GM18861 (cell line): ENCODE results near the gene ZPR1.
"Not testable (repeated sequence)": the region's sequence is repeated elsewhere in the genome, so short reads cannot be mapped to it uniquely, and the experiment has no call there.

Experiments used
- ATAC-seq: cut with Tn5 transposase; IDR thresholded peaks from one replicate; pipeline ENCODE4 v1.9.1; 2021; ENCODE audit not compliant: unreplicated experiment

ZPR1 gene

DNA sequence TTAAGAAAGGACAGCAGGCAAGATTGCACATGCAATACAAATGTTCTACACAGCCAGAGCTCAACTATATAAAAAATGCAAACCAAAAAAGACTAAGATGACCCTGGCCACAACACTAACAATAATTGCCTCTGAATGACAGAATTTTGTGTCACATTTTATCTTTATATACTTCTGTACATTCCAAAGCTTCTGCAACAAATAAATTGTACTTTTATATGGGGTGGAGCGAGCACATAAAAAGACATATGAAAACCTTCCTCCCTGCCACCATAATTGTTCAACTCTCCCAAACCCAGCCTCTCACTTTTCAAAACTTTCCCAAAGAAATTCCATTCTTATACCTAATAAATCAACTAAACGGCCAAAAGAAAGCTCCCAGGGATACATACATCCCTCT lies 25.7 kb downstream of the ZPR1 start:
- no peak for ATAC-seq

DNA sequence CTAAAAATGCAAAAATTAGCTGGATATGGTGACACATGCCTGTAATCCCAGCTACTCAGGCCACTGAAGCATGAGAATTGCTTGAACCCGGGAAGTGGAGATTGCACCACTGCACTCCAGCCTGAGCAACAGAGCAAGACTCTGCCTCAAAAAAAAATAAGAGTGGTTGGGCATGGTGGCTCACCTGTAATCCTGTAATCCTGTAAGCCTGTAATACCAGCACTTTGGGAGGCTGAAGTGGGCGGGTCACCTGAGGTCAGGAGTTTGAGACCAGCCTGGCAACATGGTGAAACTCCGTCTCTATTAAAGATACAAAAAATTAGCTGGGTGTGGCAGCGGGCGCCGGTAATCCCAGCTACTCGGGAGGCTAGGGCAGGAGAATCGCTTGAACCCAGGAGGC lies 31.8 kb downstream of the ZPR1 start:
- ATAC-seq: not testable (repeated sequence)

DNA sequence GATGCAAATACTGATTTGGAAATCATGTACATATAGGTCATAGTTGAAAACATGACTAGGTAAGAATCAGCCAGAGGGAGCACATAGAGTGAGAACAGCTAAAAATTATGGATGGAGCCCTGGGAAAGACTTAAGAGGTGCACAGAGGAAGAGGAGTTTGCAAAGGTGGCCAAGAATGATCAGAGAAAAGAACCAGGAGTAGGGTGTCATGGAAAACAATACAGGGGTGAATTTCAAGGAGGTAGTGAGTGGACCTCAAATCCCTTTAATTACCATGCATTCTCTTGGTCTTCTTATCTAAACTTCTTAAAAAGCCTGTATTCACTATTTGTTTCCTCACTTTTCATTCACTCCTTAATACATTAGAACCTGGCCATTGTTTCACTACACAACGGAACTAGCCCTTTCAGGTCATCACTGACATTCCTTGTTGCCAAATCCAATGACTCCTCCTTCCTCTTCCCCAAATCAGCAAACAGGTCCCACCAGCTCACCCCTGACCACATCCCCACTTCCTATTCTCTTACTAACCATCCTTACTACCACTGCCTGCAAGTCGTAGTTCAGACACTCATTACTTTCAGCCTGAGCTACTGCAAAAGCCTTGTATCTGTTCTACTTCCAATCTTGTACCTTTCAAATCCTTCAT lies 37.6 kb downstream of the ZPR1 start:
- ATAC-seq: no peak

DNA sequence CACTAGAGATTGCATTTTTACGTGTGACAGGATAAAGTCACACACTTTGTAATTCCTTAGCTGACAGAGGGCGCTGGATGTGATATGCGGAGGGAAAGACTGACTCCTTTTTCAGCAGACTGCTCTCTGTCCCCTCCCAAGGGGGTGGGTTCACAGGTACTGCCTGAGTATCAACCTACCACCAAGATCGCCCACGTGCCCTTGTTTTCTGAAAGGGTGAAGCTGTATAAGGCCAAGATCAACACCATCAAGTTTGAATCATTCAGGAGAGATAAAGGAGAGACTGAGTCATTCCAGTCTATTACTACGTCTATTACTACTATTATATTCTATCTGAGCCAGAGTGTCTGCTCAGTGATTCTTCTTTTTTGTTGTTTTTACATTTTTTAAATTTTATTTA lies 45.7 kb downstream of the ZPR1 start:
- ATAC-seq: no peak

DNA sequence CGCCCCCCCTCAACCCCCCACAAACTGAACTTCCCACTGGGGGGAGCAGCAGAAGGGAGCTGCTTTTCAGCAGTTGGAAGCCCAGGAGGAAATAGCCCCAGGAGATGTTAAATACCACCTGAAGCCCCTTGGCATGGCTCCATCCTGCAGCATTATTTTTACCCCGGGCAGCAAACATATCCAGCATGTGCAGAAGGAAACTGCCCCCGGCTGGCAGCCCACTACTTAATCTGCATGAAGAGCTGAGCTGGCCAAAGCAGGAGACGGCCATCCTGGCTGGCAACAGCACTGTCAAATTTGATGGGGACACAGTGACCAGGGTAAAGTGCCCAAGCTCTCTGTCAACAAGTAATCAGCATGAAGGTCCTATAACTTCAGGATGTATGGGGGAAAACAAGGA lies 47.1 kb downstream of the ZPR1 start:
- no peak for ATAC-seq

DNA sequence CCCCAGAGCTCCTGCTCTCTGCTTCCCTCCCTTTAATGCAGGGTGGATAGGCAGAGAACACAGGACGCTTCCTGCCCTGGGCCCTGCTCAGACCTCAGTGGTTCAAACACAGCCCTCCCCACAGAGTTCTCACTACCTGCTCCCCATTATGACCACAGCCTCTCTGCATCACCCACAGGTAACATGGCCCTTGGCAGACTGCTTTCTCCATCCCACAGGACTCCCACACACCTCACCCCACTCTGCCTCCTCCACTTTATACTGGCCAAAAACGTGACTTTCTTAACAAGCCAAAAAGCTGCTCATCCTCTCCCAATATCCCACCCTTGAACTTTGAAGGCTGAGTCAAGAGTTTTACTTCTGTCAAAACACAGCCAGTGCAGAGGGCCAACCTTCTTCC lies 48.8 kb downstream of the ZPR1 start:
- ATAC-seq: no peak

DNA sequence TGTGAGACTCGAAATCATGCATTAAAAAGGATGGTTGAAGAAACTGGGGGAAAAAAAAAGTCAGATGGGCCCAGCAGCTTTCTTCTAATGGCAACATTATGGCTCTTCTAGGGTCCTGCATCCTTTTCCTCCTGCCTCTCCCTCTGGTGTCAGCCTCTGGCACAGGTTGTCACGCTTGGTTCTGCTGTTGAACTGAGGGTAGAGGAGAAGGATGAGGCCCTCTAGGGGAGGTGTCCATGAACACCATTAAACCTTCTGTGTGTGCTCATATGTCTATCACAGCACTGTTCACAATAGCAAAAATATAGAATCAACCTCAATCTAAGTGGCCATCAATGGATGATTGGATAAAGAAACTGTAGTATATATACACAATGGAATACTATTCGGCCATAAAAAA lies 51.1 kb downstream of the ZPR1 start:
- ATAC-seq: no peak

DNA sequence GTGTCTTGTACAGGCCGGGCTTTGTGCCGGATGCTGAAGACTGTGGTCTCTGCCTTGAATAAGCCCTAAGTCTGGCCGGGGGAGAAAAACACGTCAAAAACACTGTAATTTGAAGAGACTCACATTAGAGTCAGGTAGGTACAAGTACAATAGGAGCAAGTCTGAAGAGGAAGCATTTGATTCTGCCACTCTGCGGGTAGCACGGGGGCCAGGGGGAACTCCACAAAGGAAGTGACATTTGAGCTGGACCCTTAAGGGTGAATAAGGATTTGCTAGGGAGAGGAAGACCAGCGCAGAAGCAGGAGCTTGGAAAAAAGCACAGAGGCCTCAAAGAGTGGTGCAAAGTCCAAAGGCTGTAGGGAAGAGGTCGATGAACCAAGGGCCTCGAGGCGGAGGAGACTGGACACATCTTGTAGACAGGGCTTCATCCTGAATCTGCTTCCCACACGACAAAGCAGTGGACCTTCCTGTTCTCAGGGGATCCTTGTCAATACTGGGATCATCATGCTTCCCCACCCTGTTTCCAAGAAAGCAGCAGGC lies 53.8 kb downstream of the ZPR1 start:
- no peak for ATAC-seq

DNA sequence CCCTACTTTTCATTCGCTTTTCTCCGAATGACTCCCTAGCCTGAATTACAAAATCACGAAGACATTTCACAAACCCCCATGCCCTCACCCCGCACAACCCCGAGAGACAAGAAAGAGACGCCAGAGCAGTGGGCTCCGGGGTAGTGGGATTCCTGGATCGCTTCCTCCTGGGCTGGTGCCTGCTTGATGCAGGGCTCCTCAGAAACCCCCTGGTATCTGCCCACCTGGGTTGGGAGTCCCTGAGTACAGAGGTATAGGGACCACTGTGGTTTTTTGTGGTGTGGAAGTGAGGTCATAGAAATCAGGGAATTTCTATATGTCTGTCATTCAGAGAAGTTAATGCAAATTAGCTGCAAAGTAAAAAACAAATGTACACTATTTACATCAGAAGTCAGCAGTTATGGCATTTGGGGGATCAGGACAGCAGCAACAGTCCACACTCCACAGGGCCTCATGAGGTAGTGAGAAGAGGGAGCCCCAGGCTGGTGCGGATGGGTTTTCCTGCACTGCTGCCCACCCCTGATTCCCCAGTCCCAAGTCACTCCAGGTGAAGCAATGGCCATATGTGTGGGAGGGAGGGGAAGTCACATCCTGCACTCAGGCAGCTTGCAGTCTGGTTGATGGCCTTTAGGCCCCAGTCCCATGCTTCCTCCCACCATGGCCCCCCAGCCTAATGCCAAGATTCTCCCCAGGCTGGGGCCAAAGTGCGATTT lies 54.6 kb downstream of the ZPR1 start:
- ATAC-seq: no peak

DNA sequence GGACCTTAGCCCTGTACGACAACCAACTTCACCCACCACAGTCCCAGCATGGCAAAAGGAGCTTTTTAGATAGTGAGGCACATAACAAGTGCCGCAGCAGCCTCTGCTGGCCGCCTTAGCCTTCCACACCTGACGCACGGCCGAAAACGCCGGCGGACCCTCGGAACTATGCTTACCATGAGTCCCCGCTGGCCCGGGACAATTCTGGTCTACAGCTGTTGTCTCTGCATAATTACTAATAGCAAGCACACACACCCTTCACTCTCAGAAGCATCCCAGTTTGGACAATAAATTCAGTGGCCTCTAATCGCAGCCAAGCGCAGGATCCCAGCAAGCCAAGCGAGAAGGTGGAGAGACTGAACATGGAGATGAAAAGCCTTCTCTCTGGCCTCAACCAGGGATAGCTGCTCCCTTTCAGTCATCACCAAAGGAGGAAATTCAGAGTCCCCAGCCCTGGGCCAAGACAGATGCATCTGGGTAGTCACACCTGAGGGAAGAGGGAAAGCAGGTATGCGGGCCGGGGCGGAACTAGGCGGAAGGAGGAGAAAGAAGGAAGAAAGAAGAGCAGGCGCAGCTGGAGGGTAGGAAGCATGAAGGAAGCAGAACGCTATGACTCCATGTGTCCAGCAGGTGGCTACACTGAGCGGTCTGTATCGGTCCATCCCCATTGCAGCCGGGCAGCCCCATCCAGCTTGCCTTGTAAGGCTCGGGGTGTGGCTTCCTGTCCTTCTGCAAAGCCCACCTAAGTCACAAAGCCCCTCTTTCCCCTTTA lies 55.4 kb downstream of the ZPR1 start:
- peak; percentile 62 for ATAC-seq

DNA sequence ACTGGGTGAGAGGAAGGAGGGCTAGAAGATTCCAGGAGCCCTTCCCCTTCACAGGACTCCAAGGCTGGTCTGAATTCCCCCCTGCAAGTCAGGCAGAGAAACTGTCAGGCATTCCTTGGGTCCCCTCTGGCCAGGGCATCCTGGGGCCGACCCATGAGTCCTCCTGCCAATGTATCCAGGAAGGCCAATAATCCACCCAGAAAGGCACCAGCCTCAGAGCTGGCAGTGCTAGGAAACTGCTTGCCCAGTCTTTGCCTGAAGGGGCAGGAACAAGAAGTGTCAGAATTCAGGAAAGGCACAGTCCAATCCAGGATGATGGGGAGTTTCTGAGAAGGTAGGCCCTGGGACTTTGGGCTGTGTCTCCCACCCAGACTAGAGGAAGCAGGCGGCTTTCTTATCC lies 56.0 kb downstream of the ZPR1 start:
- ATAC-seq: no peak

DNA sequence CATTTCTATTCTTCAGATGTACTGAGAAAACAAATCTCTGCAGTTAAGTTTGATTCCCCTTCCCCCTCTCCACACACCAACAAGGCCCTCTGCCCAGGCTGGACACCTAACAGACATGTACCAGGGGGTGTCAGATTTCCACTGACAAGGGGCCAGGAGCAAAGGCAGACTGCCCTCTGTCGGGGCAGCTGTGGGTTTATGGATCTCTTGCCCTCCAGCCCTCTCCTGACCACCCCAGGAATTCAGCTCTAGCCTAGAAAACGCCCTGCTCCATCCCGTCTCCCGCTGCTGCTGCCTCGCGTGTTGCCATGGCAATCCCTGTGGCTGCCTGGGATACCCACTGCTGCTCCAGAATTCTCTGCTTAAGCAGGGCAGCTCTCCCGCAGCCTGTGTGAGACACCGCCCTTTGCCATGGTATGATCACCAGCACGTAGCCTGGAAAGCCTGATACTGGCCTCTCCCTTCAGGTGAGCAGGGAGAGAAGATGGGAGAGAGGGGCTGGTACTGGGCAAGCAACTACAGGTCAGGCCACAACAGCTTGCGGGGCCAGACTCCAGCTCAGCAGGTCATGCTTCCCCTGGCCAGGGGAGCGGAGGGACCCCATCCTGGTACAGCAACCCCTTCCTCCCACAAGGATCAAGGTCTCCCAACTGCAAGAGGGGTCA lies 56.6 kb downstream of the ZPR1 start:
- ATAC-seq: no peak

DNA sequence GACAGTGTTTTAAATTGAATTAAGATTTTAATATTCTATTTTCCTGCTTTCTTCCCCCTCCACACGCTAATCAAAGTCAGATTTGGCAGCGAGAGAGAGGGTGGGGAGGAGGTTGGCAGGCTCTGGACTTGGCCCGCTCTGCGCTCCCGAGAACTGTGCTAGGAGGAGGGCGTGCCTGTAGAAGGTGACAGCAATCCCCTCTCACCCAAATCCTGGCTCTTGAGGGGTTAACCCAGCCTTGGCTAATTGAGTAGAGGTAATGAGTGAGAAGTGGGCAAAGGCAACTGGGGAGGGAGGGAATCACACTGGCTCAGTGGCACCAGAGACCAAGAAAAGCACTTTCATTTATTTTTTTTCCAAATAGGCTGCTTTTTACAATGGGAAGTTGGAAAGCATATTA lies 57.2 kb downstream of the ZPR1 start:
- ATAC-seq: no peak

DNA sequence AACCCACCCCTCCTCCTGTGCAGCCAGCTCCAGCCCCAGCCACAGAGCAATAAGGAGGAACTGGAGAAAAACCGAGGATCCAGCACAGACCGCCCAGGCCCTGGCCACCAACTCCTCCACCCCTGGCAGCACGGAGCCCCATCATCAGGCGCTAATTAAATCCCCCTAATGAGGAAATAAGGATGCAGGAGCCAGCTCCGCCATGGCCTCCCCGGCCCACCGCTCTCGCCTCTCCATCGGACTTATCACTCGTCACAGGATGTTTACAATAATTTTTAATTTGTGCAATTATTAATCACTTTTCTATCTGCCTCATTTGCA lies 57.6 kb downstream of the ZPR1 start:
- no peak for ATAC-seq

DNA sequence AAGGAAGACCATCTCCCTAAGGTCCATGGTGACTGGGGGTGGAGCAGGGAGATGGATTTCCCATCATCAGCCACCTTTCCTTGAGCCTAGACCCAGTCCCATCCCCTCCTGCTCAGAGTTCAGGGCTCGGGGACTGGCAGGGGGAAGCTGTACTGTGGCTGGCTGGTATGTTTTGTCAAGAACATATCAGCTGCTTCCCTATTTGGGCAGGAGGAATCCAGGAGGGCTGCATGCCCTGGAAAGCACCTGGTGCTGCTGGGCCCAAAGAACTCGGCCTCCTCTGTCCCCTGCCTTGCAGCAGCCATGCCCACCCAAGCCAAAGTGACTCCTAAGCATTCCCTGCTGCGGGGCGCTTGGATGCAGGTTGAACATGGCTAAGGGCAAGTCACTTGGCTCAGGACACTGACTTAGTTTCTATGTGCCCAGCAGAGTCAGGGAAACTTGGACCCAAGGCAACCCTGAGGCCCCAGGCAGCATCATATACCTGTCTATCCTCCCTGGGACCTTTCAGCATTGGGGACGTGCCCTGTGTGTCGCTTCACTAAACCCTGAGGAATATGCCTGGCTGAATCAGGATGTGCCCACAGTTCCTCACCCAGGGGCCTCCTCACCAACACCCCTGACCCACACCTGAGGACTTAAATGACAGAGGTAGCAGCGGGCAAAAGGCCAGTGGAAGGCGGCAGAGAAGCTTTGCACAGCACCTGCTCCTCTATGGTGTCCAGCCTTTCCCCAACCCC lies 58.2 kb downstream of the ZPR1 start:
- no peak for ATAC-seq

DNA sequence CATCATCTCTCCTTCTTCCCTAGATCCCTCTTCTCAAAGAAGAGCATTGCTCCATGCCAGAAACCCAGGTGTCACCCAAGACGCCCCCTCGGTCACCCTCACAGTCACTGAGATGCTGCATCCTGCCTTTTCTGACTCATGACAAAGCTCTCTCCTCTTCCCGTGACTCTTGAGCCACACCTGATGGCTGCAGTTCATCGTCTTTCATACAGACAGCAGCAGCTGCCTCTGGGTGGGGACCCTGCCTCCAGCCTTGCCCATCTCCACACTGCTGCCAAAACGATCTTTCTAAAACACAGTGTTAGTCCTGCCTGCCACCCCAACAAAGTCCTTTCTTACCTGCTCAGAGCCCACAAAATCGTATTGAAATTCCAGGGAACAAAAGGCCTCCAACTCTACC lies 59.8 kb downstream of the ZPR1 start:
- no peak for ATAC-seq

DNA sequence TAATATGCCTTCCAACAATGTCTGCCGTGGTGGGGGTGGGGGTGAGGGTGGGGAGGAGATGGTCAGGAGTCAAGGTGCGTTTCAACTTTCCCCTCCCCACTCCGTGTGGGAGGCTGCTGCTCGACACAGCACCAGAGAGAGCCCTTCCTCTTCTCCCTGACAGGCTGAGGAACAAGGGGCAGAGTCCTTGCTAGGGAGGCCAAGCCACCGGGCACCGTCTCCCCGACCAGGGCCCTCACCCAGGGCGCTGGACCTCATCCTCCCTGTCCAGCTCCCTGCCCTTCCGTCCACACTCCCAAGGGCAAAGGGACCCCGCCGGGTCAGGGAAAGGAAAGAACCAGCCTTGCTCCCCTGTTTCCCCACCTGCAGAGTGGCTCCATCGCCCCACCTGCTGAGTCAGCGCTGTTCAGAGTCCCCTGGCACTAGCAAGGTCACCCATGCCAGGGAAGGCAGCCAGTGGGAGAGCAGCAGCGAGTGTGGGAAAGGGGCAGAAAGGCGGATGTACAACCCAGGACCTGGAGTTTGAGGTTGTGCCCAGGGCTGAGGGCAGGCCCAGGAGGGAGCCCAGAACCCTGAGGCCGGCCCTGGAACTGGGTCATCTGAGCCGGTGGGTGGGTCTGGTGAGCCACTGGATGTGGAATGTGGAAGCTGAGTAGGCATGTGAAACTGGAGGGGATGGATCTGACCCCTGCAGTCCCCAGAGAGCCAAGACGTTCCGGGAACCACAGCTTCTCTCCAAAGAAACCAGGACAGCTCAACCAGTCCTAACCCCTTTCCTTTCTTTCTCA lies 62.2 kb downstream of the ZPR1 start:
- no peak for ATAC-seq

DNA sequence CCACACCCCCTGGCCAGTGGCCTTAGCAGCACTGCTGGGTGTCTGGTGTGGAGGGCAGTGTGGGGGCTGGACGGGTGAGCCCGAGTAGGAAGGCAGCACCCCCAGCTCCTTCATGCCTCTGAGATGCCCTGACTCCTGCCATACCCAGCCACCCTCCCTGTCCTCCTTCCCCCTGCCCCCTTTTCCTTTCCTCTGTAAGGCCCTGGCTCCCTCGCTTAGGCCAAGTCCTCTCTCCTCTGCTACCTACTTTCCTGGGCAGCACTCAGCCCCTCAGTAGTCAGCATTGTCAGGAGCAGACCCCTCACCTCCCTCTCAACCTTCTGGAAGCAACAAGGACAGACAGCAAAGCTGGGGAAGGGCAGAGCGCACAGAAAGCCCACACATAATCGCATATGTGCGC lies 63.0 kb downstream of the ZPR1 start:
- no peak for ATAC-seq
